GM12878 (cell line): ENCODE data around the gene PRAC2. TPM values are rescaled to one million over a fixed set of nuclear protein-coding genes. Genes with fewer than 3 reads are reported as not detected.

Source experiments
- ATAC-seq: fragments of 200-7000 bp; cut with Tn5 transposase; 3 replicates; pipeline ENCODE4 v1.9.1; 2020; ENCODE audit warnings: mild to moderate bottlenecking, moderate library complexity
- BruUV-seq: library from RNA; stranded (reverse); fragments of 400-500 nt; replicated peaks from 2 replicates; lab custom pipeline; 2021; lab: Mats Ljungman, UMichigan
- CTCF ChIA-PET: fragments of 300-600 bp; sonication (Branson Sonifier 250); formaldehyde crosslinking; extraction: SDS; loops from one replicate; lab custom pipeline; 2021; ENCODE audit warnings: inconsistent platforms; lab: Yijun Ruan, JAX
- POLR2A ChIA-PET: fragments of 350-600 bp; formaldehyde crosslinking; extraction: SDS; loops from one replicate; lab custom pipeline; 2021; ENCODE audit warnings: inconsistent platforms; lab: Charles Lee
- RAD21 ChIA-PET: fragments of 300-600 bp; sonication (Branson Sonifier 250); formaldehyde crosslinking; loops from one replicate; lab custom pipeline; 2023; ENCODE audit warnings: antibody characterized with exemption; ENCODE audit not compliant: unreplicated experiment; lab: Charles Lee
- SMC1A ChIA-PET: fragments of 300-600 bp; sonication (Branson Sonifier 250); formaldehyde crosslinking; loops from one replicate; lab custom pipeline; 2023; ENCODE audit not compliant: unreplicated experiment, uncharacterized antibody; lab: Charles Lee
- DNase-seq: peaks from one replicate; pipeline ENCODE4 v3.0.0-alpha.2; 2011; ENCODE audit warnings: low read depth, low spot score
- FAIRE-seq: peaks from 3 replicates; lab custom pipeline; 2011; peaks lifted over from hg19 to GRCh38; lab: Jason Lieb, UNC
- H2AFZ ChIP-seq: 2 replicates; pipeline ENCODE4 v1.6.0; 2011; ENCODE audit warnings: low read depth, low read length, control low read depth; ENCODE audit not compliant: control insufficient read depth
- H3K27ac ChIP-seq: 2 replicates; pipeline ENCODE4 v1.5.1; 2011; ENCODE audit warnings: control low read depth; ENCODE audit not compliant: control insufficient read depth, insufficient read depth
- H3K27me3 ChIP-seq, 2 experiments: replicated peaks in 1 of 2; 2 replicates each; pipeline versions ENCODE4 v1.6.0 to v1.6.1; 2011; ENCODE audit warnings: low read length in 1 of 2; ENCODE audit not compliant: control insufficient read depth in 2 of 2, insufficient read depth in 2 of 2
- H3K36me3 ChIP-seq, 2 experiments: 2 replicates each; pipeline ENCODE4 v1.5.1; 2011; ENCODE audit warnings: low read length in 1 of 2; ENCODE audit not compliant: control insufficient read depth in 2 of 2, insufficient read depth in 2 of 2
- H3K4me1 ChIP-seq: 2 replicates; pipeline ENCODE4 v1.6.1; 2011; ENCODE audit warnings: mild to moderate bottlenecking, low read length, moderate library complexity, mixed read lengths; ENCODE audit not compliant: control insufficient read depth, insufficient read depth
- H3K4me2 ChIP-seq: 2 replicates; pipeline ENCODE4 v1.6.0; 2011; ENCODE audit warnings: control low read depth; ENCODE audit not compliant: control insufficient read depth, insufficient read depth
- H3K4me3 ChIP-seq: fragments of 200-600 bp; sonication (generic); 2 replicates; pipeline ENCODE4 v1.5.1; 2016
- H3K79me2 ChIP-seq: 2 replicates; pipeline ENCODE4 v1.6.0; 2011; ENCODE audit warnings: low read length; ENCODE audit not compliant: control insufficient read depth, insufficient read depth
- H3K9ac ChIP-seq: 2 replicates; pipeline ENCODE4 v1.8.0; 2011; ENCODE audit warnings: low read length, control low read depth, mixed read lengths; ENCODE audit not compliant: control insufficient read depth, insufficient read depth
- H3K9me3 ChIP-seq: replicated peaks from 3 replicates; pipeline ENCODE4 v1.5.1; 2011; ENCODE audit warnings: mild to moderate bottlenecking, low read length; ENCODE audit not compliant: control insufficient read depth, insufficient read depth
- H4K20me1 ChIP-seq: 2 replicates; pipeline ENCODE4 v1.6.0; 2011; ENCODE audit not compliant: control insufficient read depth, insufficient read depth
- BCL3 ChIP-seq: IDR thresholded peaks from 2 replicates; pipeline ENCODE4 v1.6.1; 2011; ENCODE audit warnings: borderline replicate concordance, low read depth, mild to moderate bottlenecking, moderate library complexity, low read length; ENCODE audit not compliant: insufficient read depth, poor library complexity, severe bottlenecking
- E2F4 ChIP-seq: IDR thresholded peaks from 2 replicates; pipeline ENCODE4 v1.6.1; 2012; ENCODE audit warnings: low read depth, low read length, improper control_type of control experiment
- E4F1 ChIP-seq: fragments of 450-650 bp; IDR thresholded peaks from 2 replicates; pipeline ENCODE4 v1.6.1; 2018; ENCODE audit warnings: borderline replicate concordance, mild to moderate bottlenecking; ENCODE audit not compliant: partially characterized antibody
- EED ChIP-seq: sonication (generic); IDR thresholded peaks from 2 replicates; pipeline ENCODE4 v1.6.1; 2016; ENCODE audit warnings: antibody characterized with exemption, low read depth
- FOXK2 ChIP-seq: fragments of 450-650 bp; IDR thresholded peaks from 2 replicates; pipeline ENCODE4 v1.6.1; 2017; ENCODE audit warnings: mild to moderate bottlenecking, moderate library complexity
- LARP7 ChIP-seq: fragments of 450-650 bp; IDR thresholded peaks from 2 replicates; pipeline ENCODE4 v1.6.1; 2017; ENCODE audit warnings: mild to moderate bottlenecking
- MLLT1 ChIP-seq: fragments of 450-650 bp; IDR thresholded peaks from 2 replicates; pipeline ENCODE4 v1.6.1; 2016; ENCODE audit warnings: mild to moderate bottlenecking
- SIN3A ChIP-seq: IDR thresholded peaks from 2 replicates; pipeline ENCODE4 v1.6.1; 2012; ENCODE audit warnings: low read depth, low read length, improper control_type of control experiment
- SMAD5 ChIP-seq: IDR thresholded peaks from 2 replicates; pipeline ENCODE4 v1.6.1; 2016; ENCODE audit warnings: antibody characterized with exemption, low read depth
- SMC3 ChIP-seq: IDR thresholded peaks from 2 replicates; pipeline ENCODE4 v1.6.1; 2011; ENCODE audit warnings: low read length, improper control_type of control experiment, borderline replicate concordance
- SREBF1 ChIP-seq: IDR thresholded peaks from 2 replicates; pipeline ENCODE4 v1.6.1; 2012; ENCODE audit warnings: mild to moderate bottlenecking, low read length
- STAT1 ChIP-seq: fragments of 450-650 bp; conservative IDR thresholded peaks from 2 replicates; pipeline ENCODE4 v1.6.1; 2014; ENCODE audit warnings: antibody characterized with exemption, mild to moderate bottlenecking
- ZNF217 ChIP-seq: fragments of 450-650 bp; IDR thresholded peaks from 2 replicates; pipeline ENCODE4 v1.6.1; 2017; ENCODE audit warnings: antibody characterized with exemption, mild to moderate bottlenecking
- ZSCAN29 ChIP-seq: fragments of 450-650 bp; IDR thresholded peaks from 2 replicates; pipeline ENCODE4 v1.6.1; 2017; ENCODE audit warnings: mild to moderate bottlenecking, moderate library complexity
- WGBS: methylation state at CpG from one replicate; pipeline ENCODE4 v1.1.6; 2016; ENCODE audit warnings: low lambda C conversion rate; ENCODE audit not compliant: insufficient replicate concordance, insufficient coverage; ENCODE audit errors: missing lambda C conversion rate; 5-methylcytosine and 5-hydroxymethylcytosine counted together
- in situ Hi-C: fragments of 300-500 bp; cut with MboI; formaldehyde crosslinking; loops from 9 replicates; pipeline ENCODE4 v1.14.3; 2018; ENCODE audit warnings: mixed read lengths
- intact Hi-C: fragments of 100-400 bp; cut with micrococcal nuclease; formaldehyde crosslinking; loops from one replicate; pipeline ENCODE4 v1.14.2; 2022; ENCODE audit not compliant: unreplicated experiment
- polyA plus RNA-seq, 11 experiments: library from polyadenylated mRNA; depleted of rRNA in 4 of 11; unstranded in 6 of 11; stranded (reverse) in 5 of 11; fragments of >200 nt; fragmentation: Nextera tagmentation in 4 of 11; fragmentation: Illumina TruSeq in 1 of 11; extraction: Ambion mirVana in 4 of 11; extraction: Trizol in 1 of 11; gene quantifications; 1 replicate in 1 of 11; 2 replicates in 10 of 11; pipeline versions ENCODE4 v1.2.1 to v1.2.3, GENCODE V29; 2011 to 2016; ENCODE audit warnings: inconsistent platforms in 2 of 11, missing spikeins in 2 of 11, low read depth in 1 of 11
- total RNA-seq, 4 experiments: library from RNA; depleted of rRNA in 3 of 4; stranded (reverse); fragments of >200 nt in 3 of 4; fragmentation: Illumina TruSeq in 1 of 4; extraction: Trizol in 1 of 4; gene quantifications; 2 replicates each; pipeline versions ENCODE4 v1.2.1 to v1.2.3, GENCODE V29; 2013 to 2021

PRAC2 gene
- total and polyA plus RNA-seq, 10 of the 15 experiments (the other 5 are each of a cell fraction or from before 2014, with no cell fraction given), result 0.31 TPM; not detected in 9

- TF ChIP-seq SREBF1 (no peak), SMAD5 (no peak)
These were observed 21.0 kb upstream of the PRAC2 start (continued) for GRCh38 chr17:48701864-48702532.

GRCh38 chr17:48704361-48705248 lies 18.4 kb upstream of the PRAC2 start:
- peaks cover 0 to 2% of the 10 kb centered on the region in 2 experiments; a peak in 3 of 4 replicates for H3K27me3 ChIP-seq
- no peak for TF ChIP-seq SMC3
- no peak for TF ChIP-seq SIN3A
- no peak for TF ChIP-seq E2F4
- TF ChIP-seq EED, result no peak
- TF ChIP-seq LARP7, result no peak
- no peak for TF ChIP-seq ZSCAN29
- TF ChIP-seq ZNF217, result no peak
- TF ChIP-seq BCL3, result no peak
- no peak for TF ChIP-seq MLLT1
- no peak for TF ChIP-seq FOXK2
- TF ChIP-seq STAT1, result no peak
- TF ChIP-seq E4F1, result no peak

More at GRCh38 chr17:48704361-48705248, 18.4 kb upstream of the PRAC2 start:
- Histone ChIP-seq H3K4me2 (no peak overlapping the region), H3K9me3 (no peaks in the 10 kb centered on the region), H3K4me3 (no peak overlapping the region), H3K36me3 (no peaks in the 10 kb centered on the region), H3K4me1 (no peaks in the 10 kb centered on the region), H3K79me2 (no peaks in the 10 kb centered on the region), H4K20me1 (no peaks in the 10 kb centered on the region), H3K27ac (no peak overlapping the region), H3K9ac (no peak overlapping the region), H2AFZ (no peak overlapping the region)
- DNase-seq (no peak), FAIRE-seq (no peak), ATAC-seq (no peak)
- in situ Hi-C loops, result no loop called here
- POLR2A ChIA-PET, result interaction anchor here (0.6 kb wide), 1 partner anchor 94 kb away, joined by 3 read pairs; no protein-coding TSS in a partner anchor
- no TSS peak for BruUV-seq
- WGBS, result 58% methylated on average over 11 of the region's 11 CpGs
- CTCF ChIA-PET, result interaction anchor here (0.9 to 2.4 kb wide), 6 partner anchors 13 to 179 kb away, joined by 3 to 13 read pairs (median 4); partner anchors contain the start of gene PRAC2
- SMC1A ChIA-PET, result interaction anchor here (0.8 to 1.2 kb wide), 3 partner anchors 9 to 26 kb away, joined by 3 to 5 read pairs (median 4); no protein-coding TSS in a partner anchor
- intact Hi-C loops, result no loop called here
- RAD21 ChIA-PET, result interaction anchor here (0.8 to 1.8 kb wide), 3 partner anchors 26 to 86 kb away, joined by 3 to 5 read pairs (median 3); no protein-coding TSS in a partner anchor
